WTC11 (cell line): Measurements from ENCODE around the gene MARK3. TPM values are rescaled to one million over a fixed set of nuclear protein-coding genes. Genes with fewer than 3 reads are reported as not detected.
A peak's percentile ranks its signal among the peaks of the same experiment; 100 is the strongest.

Experiments
- ATAC-seq: fragments of 200-7000 bp; cut with Tn5 transposase; 2 replicates; pipeline ENCODE4 v1.10.0; 2021; ENCODE audit warnings: mild to moderate bottlenecking, moderate library complexity
- CTCF ChIA-PET: fragments of 300-600 bp; sonication (Branson Sonifier 250); formaldehyde crosslinking; loops from one replicate; lab custom pipeline; 2021; ENCODE audit warnings: antibody characterized with exemption; lab: Charles Lee
- POLR2A ChIA-PET: fragments of 350-600 bp; sonication (Branson Sonifier 250); formaldehyde crosslinking; loops from one replicate; lab custom pipeline; 2021; ENCODE audit warnings: antibody characterized with exemption; lab: Charles Lee
- DNase-seq: peaks from one replicate; pipeline ENCODE4 v3.0.0; 2021; ENCODE audit warnings: low spot score
- H3K27ac Mint-ChIP-seq: 2 replicates; pipeline ENCODE4 v1.8.0; 2021; ENCODE audit warnings: mixed read lengths
- H3K27me3 Mint-ChIP-seq: 2 replicates; pipeline ENCODE4 v1.8.0; 2021; ENCODE audit warnings: low read depth, mild to moderate bottlenecking, moderate library complexity, mixed read lengths
- H3K36me3 Mint-ChIP-seq: 2 replicates; pipeline ENCODE4 v1.8.0; 2021; ENCODE audit warnings: mixed read lengths
- H3K4me1 Mint-ChIP-seq: 2 replicates; pipeline ENCODE4 v1.8.0; 2022; ENCODE audit warnings: mixed read lengths
- H3K4me3 Mint-ChIP-seq: 2 replicates; pipeline ENCODE4 v1.8.0; 2021; ENCODE audit warnings: mild to moderate bottlenecking, moderate library complexity, mixed read lengths
- H3K9me3 Mint-ChIP-seq: 2 replicates; pipeline ENCODE4 v1.8.0; 2021; ENCODE audit warnings: mixed read lengths
- ERG ChIP-seq: fragments of 250-450 bp; sonication (Bioruptor Pico); IDR thresholded peaks from 2 replicates; pipeline ENCODE4 v1.8.0; 2021; ENCODE audit warnings: mild to moderate bottlenecking
- FOXP1 ChIP-seq: sonication (generic); formaldehyde crosslinking; IDR thresholded peaks from 2 replicates; pipeline ENCODE4 v1.8.0; 2022; ENCODE audit warnings: missing genetic modification reagents, mild to moderate bottlenecking, moderate library complexity, borderline replicate concordance
- FOXP4 ChIP-seq: sonication (generic); formaldehyde crosslinking; IDR thresholded peaks from 2 replicates; pipeline ENCODE4 v1.8.0; 2022; ENCODE audit warnings: mild to moderate bottlenecking, missing genetic modification reagents
- GABPB1 ChIP-seq: sonication (generic); formaldehyde crosslinking; IDR thresholded peaks from 2 replicates; pipeline ENCODE4 v1.8.1; 2023; ENCODE audit warnings: mild to moderate bottlenecking, missing genetic modification reagents
- HMGA2 ChIP-seq: fragments of 250-450 bp; sonication (Bioruptor Pico); IDR thresholded peaks from 2 replicates; pipeline ENCODE4 v1.4.0; 2021; ENCODE audit warnings: mild to moderate bottlenecking, moderate library complexity
- NFATC4 ChIP-seq: fragments of 250-450 bp; sonication (Bioruptor Pico); IDR thresholded peaks from 2 replicates; pipeline ENCODE4 v1.9.0; 2021; ENCODE audit warnings: mild to moderate bottlenecking
- NFYB ChIP-seq: sonication (generic); formaldehyde crosslinking; conservative IDR thresholded peaks from 2 replicates; pipeline ENCODE4 v1.8.0; 2022; ENCODE audit warnings: low read depth, missing genetic modification reagents
- NR1H2 ChIP-seq: sonication (generic); formaldehyde crosslinking; IDR thresholded peaks from 2 replicates; pipeline ENCODE4 v1.9.0; 2021; ENCODE audit warnings: mild to moderate bottlenecking, moderate library complexity, missing genetic modification reagents
- NR2C2 ChIP-seq: sonication (generic); formaldehyde crosslinking; IDR thresholded peaks from 2 replicates; pipeline ENCODE4 v1.8.0; 2022; ENCODE audit warnings: mild to moderate bottlenecking, missing genetic modification reagents
- PRDM15 ChIP-seq: sonication (generic); formaldehyde crosslinking; IDR thresholded peaks from 2 replicates; pipeline ENCODE4 v1.8.0; 2022; ENCODE audit warnings: missing genetic modification reagents
- RELA ChIP-seq: sonication (generic); formaldehyde crosslinking; IDR thresholded peaks from 2 replicates; pipeline ENCODE4 v1.8.1; 2022; ENCODE audit warnings: missing genetic modification reagents, mild to moderate bottlenecking, borderline replicate concordance
- RORB ChIP-seq: fragments of 250-450 bp; sonication (Bioruptor Pico); IDR thresholded peaks from 2 replicates; pipeline ENCODE4 v1.9.0; 2021; ENCODE audit warnings: mild to moderate bottlenecking
- USF1 ChIP-seq: sonication (generic); formaldehyde crosslinking; IDR thresholded peaks from 2 replicates; pipeline ENCODE4 v1.8.0; 2022; ENCODE audit warnings: mild to moderate bottlenecking, missing genetic modification reagents
- ZNF121 ChIP-seq: sonication (generic); formaldehyde crosslinking; IDR thresholded peaks from 2 replicates; pipeline ENCODE4 v1.8.0; 2023; ENCODE audit warnings: missing genetic modification reagents
- ZNF138 ChIP-seq: sonication (generic); formaldehyde crosslinking; conservative IDR thresholded peaks from 2 replicates; pipeline ENCODE4 v1.8.1; 2022; ENCODE audit warnings: mild to moderate bottlenecking, moderate library complexity, missing genetic modification reagents
- total RNA-seq: library from RNA; stranded (reverse); gene quantifications from 3 replicates; pipeline ENCODE4 v1.2.3, GENCODE V29; 2021
- TF ChIP-seq, protein P1 (sequence below): fragments of 200-600 bp; IDR thresholded peaks from 2 replicates; pipeline ENCODE4 v1.8.0; 2022; ENCODE audit warnings: antibody characterized with exemption
- TF ChIP-seq, protein P2 (sequence below): sonication (generic); formaldehyde crosslinking; IDR thresholded peaks from 2 replicates; pipeline ENCODE4 v1.8.0; 2022; ENCODE audit warnings: mild to moderate bottlenecking, missing genetic modification reagents

MARK3 gene
- total RNA-seq, 1 experiment from 2014 or later: 93.7 TPM

DNA sequence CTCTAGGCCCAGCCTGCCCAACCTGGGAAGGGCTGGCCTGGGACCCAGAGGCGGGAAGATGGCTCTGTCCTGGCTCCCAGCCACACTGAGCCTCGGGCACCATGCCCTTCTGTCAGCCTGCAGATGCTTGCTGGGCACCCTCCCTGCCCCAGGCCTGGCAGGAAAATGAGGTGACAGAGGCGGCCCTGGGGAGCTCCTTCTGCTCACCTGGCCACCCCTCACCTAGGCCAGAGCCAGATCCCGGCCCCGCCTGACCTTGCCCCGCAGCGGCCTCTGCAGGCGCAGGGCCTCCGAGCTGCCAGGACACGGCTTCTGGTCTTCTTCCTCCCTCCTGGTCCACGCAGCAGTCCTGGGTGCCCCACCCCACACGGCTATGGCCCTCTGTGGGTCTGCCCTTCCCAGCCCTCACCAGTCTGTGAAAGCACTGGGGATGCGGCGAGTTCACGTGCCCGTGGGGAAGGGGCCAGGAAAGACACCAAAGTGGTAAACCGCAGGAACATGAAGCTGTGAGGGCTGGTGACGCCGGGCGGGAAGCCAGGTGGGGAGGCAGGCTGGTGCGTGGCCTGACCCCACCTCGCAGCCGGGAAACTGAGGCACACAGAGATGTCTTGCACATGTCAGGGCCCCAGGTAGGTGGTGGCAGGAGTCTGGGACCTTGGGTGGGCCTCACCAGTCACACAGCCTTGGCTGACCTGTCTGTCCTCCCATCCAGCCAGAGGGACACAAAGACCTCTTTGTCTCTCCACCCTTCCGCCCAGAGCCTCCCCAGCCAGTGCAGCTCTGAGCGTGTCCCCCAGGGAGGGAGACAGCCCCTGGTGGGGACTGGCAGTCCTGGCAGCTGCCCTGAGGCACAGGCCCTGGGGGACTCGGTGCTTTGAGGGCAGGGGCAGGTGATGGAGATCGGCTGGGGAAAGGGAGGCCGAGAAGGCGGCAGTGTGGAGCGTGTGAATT, 164.4 kb downstream of the MARK3 start:
- ChIA-PET POLR2A (no interaction called here), CTCF (interaction anchor here (0.8 to 21.0 kb wide), 4 partner anchors 12 to 209 kb away, joined by 3 to 455 read pairs (median 5); partner anchors contain the start of genes BAG5 and CKB)
- ATAC-seq (no peak), DNase-seq (peak; percentile 19)
- no peaks in the 10 kb centered on the region for H3K9me3 Mint-ChIP-seq
- no peak overlapping the region for H3K27ac Mint-ChIP-seq
- H3K36me3 Mint-ChIP-seq: no peaks in the 10 kb centered on the region
- H3K4me3 Mint-ChIP-seq: no peak overlapping the region
- no peak for TF ChIP-seq NFYB (CRISPR knock-in tag)
- no peak for TF ChIP-seq NR1H2 (CRISPR knock-in tag)
- 0 out of 2 replicates have a peak, but pooled peaks have one; percentile 15 for TF ChIP-seq GABPB1
- TF ChIP-seq, all 79 proteins: peak for 1
- peaks cover 5% of the 10 kb centered on the region; the same call in 1 of the 2 replicates for H3K4me1 Mint-ChIP-seq
- H3K27me3 Mint-ChIP-seq: no peaks in the 10 kb centered on the region

- H3K9me3 Mint-ChIP-seq: no peaks in the 10 kb centered on the region
- CTCF ChIA-PET: interaction anchor here (21.0 kb wide), 1 partner anchor 32 kb away, joined by 455 read pairs; the partner anchor contains the start of gene CKB
- H3K4me3 Mint-ChIP-seq: no peak overlapping the region
- TF ChIP-seq NR2C2 (CRISPR knock-in tag) (no peak), PRDM15 (CRISPR knock-in tag) (0 out of 2 replicates have a peak, but pooled peaks have one; percentile 18)
- ATAC-seq (no peak), DNase-seq (peak; percentile 11)
- no peak overlapping the region for H3K27ac Mint-ChIP-seq
- H3K36me3 Mint-ChIP-seq: no peaks in the 10 kb centered on the region
- peaks cover 5% of the 10 kb centered on the region; the same call in 1 of the 2 replicates for H3K4me1 Mint-ChIP-seq
- H3K27me3 Mint-ChIP-seq: no peaks in the 10 kb centered on the region
- POLR2A ChIA-PET: no interaction called here
These were observed 165.5 kb downstream of the MARK3 start for GRCh38 chr14:103550451-103551337.

- POLR2A ChIA-PET: no interaction called here
- CTCF ChIA-PET: interaction anchor here (21.0 kb wide), 1 partner anchor 32 kb away, joined by 455 read pairs; the partner anchor contains the start of gene CKB
- Mint-ChIP-seq H3K4me1 (peaks cover 5% of the 10 kb centered on the region; the same call in 1 of the 2 replicates), H3K36me3 (no peaks in the 10 kb centered on the region), H3K27me3 (no peaks in the 10 kb centered on the region), H3K4me3 (no peak overlapping the region), H3K27ac (peak overlapping the region; percentile 70; the same call in 1 of the 2 replicates), H3K9me3 (no peaks in the 10 kb centered on the region)
- DNase-seq: no peak
- ATAC-seq: no peak
- TF ChIP-seq ZNF121 (CRISPR knock-in tag): no peak
- no peak for TF ChIP-seq ZNF138 (CRISPR knock-in tag)
- no peak for TF ChIP-seq RELA
- no peak for TF ChIP-seq RORB (CRISPR knock-in tag)
- TF ChIP-seq, protein P1, sequence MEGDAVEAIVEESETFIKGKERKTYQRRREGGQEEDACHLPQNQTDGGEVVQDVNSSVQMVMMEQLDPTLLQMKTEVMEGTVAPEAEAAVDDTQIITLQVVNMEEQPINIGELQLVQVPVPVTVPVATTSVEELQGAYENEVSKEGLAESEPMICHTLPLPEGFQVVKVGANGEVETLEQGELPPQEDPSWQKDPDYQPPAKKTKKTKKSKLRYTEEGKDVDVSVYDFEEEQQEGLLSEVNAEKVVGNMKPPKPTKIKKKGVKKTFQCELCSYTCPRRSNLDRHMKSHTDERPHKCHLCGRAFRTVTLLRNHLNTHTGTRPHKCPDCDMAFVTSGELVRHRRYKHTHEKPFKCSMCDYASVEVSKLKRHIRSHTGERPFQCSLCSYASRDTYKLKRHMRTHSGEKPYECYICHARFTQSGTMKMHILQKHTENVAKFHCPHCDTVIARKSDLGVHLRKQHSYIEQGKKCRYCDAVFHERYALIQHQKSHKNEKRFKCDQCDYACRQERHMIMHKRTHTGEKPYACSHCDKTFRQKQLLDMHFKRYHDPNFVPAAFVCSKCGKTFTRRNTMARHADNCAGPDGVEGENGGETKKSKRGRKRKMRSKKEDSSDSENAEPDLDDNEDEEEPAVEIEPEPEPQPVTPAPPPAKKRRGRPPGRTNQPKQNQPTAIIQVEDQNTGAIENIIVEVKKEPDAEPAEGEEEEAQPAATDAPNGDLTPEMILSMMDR: no peak
- no peak for TF ChIP-seq FOXP4 (CRISPR knock-in tag)
- TF ChIP-seq NR1H2 (CRISPR knock-in tag): no peak
- no peak for TF ChIP-seq FOXP1 (CRISPR knock-in tag)
- TF ChIP-seq NFATC4: no peak
- TF ChIP-seq USF1 (CRISPR knock-in tag): no peak
- TF ChIP-seq, protein P2, sequence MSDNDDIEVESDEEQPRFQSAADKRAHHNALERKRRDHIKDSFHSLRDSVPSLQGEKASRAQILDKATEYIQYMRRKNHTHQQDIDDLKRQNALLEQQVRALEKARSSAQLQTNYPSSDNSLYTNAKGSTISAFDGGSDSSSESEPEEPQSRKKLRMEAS: no peak
- TF ChIP-seq ERG (CRISPR knock-in tag): no peak
- TF ChIP-seq HMGA2 (CRISPR knock-in tag): no peak
- no peak for TF ChIP-seq NR2C2 (CRISPR knock-in tag)
These were observed 166.1 kb downstream of the MARK3 start for GRCh38 chr14:103551338-103551762.
